Measurements from ENCODE around the gene ATP2B2.

Gene ATP2B2

GRCh38 chr3:10335871-10336622, 169.3 kb downstream of the ATP2B2 start:
- Histone ChIP-seq H3K9ac (ENCODE audit: low read length) (no peak overlapping the region), H3K4me3 (ENCODE audit: low read length) (no peak overlapping the region), H3K4me1 (ENCODE audit: low read length) (peaks cover 5% of the 10 kb centered on the region; the same call in 1 of the 2 replicates), H3K79me2 (ENCODE audit: low read length) (no peaks in the 10 kb centered on the region), H3K4me2 (ENCODE audit: low read length) (no peak overlapping the region), H3K9me3 (ENCODE audit: insufficient read depth, low read length) (no peaks in the 10 kb centered on the region), H4K20me1 (ENCODE audit: insufficient read depth, low read length) (no peaks in the 10 kb centered on the region), H3K27me3 (ENCODE audit: low read depth, low read length) (no peaks in the 10 kb centered on the region; the same call in 1 of the 2 replicates), H3K36me3 (replicated peaks; ENCODE audit: low read depth, low read length) (no peaks in the 10 kb centered on the region), H2AFZ (ENCODE audit: low read depth, low read length) (no peak overlapping the region), H3K27ac (ENCODE audit: low read length) (no peak overlapping the region)
- TF ChIP-seq, protein P1, sequence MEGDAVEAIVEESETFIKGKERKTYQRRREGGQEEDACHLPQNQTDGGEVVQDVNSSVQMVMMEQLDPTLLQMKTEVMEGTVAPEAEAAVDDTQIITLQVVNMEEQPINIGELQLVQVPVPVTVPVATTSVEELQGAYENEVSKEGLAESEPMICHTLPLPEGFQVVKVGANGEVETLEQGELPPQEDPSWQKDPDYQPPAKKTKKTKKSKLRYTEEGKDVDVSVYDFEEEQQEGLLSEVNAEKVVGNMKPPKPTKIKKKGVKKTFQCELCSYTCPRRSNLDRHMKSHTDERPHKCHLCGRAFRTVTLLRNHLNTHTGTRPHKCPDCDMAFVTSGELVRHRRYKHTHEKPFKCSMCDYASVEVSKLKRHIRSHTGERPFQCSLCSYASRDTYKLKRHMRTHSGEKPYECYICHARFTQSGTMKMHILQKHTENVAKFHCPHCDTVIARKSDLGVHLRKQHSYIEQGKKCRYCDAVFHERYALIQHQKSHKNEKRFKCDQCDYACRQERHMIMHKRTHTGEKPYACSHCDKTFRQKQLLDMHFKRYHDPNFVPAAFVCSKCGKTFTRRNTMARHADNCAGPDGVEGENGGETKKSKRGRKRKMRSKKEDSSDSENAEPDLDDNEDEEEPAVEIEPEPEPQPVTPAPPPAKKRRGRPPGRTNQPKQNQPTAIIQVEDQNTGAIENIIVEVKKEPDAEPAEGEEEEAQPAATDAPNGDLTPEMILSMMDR (IDR thresholded peaks at IDR 0.05; ENCODE audit: low read depth, low read length), result no peak
- TF ChIP-seq EZH2phosphoT487 (IDR thresholded peaks at IDR 0.05; ENCODE audit: low read depth), result no peak

DNA sequence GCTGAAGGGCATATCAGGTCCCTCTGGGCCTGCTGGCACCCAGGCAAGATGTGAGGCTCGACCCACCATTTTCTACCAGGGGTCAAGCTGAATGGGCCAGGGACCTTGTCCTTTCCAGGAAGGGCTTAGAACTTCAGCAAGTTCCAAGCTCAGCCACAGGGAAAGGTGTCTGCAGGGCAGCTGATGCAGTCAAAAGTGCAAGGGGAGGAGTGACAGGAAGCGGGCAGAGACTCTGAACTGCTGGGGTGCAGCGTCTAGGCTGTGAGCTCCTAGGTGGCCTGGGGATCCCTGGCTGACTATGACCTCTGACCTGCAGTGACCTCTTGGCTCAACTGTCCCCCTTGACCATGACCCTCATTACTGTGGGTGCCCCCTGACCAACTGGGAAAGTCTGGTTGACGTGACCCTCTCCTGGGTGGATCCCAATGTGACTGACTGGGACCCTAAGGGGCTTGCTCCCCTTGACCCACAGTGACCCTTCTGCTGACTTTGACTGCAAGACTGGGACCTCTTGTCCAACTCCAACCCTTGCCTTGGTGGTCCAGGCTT, 170.1 kb downstream of the ATP2B2 start:
- Histone ChIP-seq H3K9ac (ENCODE audit: low read length) (no peak overlapping the region), H3K79me2 (ENCODE audit: low read length) (no peaks in the 10 kb centered on the region), H3K4me2 (ENCODE audit: low read length) (no peak overlapping the region), H3K27ac (ENCODE audit: low read length) (no peak overlapping the region), H2AFZ (ENCODE audit: low read depth, low read length) (no peak overlapping the region), H3K27me3 (ENCODE audit: low read depth, low read length) (no peaks in the 10 kb centered on the region; the same call in 1 of the 2 replicates), H3K9me3 (ENCODE audit: insufficient read depth, low read length) (no peaks in the 10 kb centered on the region), H4K20me1 (ENCODE audit: insufficient read depth, low read length) (no peaks in the 10 kb centered on the region), H3K4me1 (ENCODE audit: low read length) (peaks cover 5% of the 10 kb centered on the region; the same call in 1 of the 2 replicates), H3K4me3 (ENCODE audit: low read length) (no peak overlapping the region), H3K36me3 (replicated peaks; ENCODE audit: low read depth, low read length) (no peaks in the 10 kb centered on the region)
- no peak for TF ChIP-seq EZH2phosphoT487 (IDR thresholded peaks at IDR 0.05; ENCODE audit: low read depth)
- TF ChIP-seq, protein P1 (IDR thresholded peaks at IDR 0.05; ENCODE audit: low read depth, low read length), result no peak

DNA sequence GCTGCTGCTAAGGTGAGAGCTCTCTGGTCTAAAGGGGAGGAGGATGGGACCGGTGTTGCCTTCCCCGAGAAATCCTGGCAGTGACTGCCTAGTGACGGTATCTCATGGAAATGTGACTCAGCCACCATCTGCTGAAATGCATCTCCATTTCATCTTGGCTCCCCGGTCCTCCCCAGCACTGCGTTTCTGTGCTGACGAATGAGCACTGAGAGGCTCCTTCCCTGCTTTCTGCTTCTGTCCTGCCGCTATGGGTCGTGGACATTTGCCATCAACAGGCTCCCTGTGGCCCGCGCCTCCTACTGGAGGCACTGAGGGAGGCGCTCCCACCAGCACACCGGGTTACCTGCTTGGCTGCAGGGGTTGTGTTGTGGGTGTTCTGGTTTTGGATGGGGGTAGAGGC, 170.9 kb downstream of the ATP2B2 start:
- no peak overlapping the region for H3K27ac ChIP-seq (ENCODE audit: low read length)
- H3K4me2 ChIP-seq (ENCODE audit: low read length), result no peak overlapping the region
- no peaks in the 10 kb centered on the region for H3K79me2 ChIP-seq (ENCODE audit: low read length)

GRCh38 chr3:10334042-10334441, 171.3 kb downstream of the ATP2B2 start:
- TF ChIP-seq, protein P1 (IDR thresholded peaks at IDR 0.05; ENCODE audit: low read depth, low read length), result no peak
- no peak for TF ChIP-seq EZH2phosphoT487 (IDR thresholded peaks at IDR 0.05; ENCODE audit: low read depth)
- Histone ChIP-seq H2AFZ (ENCODE audit: low read depth, low read length) (no peak overlapping the region), H3K27me3 (ENCODE audit: low read depth, low read length) (no peaks in the 10 kb centered on the region; the same call in 1 of the 2 replicates), H3K4me3 (ENCODE audit: low read length) (no peak overlapping the region), H3K9me3 (ENCODE audit: insufficient read depth, low read length) (no peaks in the 10 kb centered on the region), H3K27ac (ENCODE audit: low read length) (no peak overlapping the region), H4K20me1 (ENCODE audit: insufficient read depth, low read length) (no peaks in the 10 kb centered on the region), H3K79me2 (ENCODE audit: low read length) (no peaks in the 10 kb centered on the region), H3K4me2 (ENCODE audit: low read length) (no peak overlapping the region), H3K4me1 (ENCODE audit: low read length) (peaks cover 5% of the 10 kb centered on the region; the same call in 1 of the 2 replicates), H3K9ac (ENCODE audit: low read length) (no peak overlapping the region), H3K36me3 (replicated peaks; ENCODE audit: low read depth, low read length) (no peaks in the 10 kb centered on the region)

More for the DNA sequence above, 170.9 kb downstream of the ATP2B2 start:
- no peak for TF ChIP-seq EZH2phosphoT487 (IDR thresholded peaks at IDR 0.05; ENCODE audit: low read depth)
- TF ChIP-seq, protein P1 (IDR thresholded peaks at IDR 0.05; ENCODE audit: low read depth, low read length), result no peak
- H3K36me3 ChIP-seq (replicated peaks; ENCODE audit: low read depth, low read length), result no peaks in the 10 kb centered on the region
- H2AFZ ChIP-seq (ENCODE audit: low read depth, low read length), result no peak overlapping the region
- no peaks in the 10 kb centered on the region; the same call in 1 of the 2 replicates for H3K27me3 ChIP-seq (ENCODE audit: low read depth, low read length)
- no peak overlapping the region for H3K4me3 ChIP-seq (ENCODE audit: low read length)
- peaks cover 5% of the 10 kb centered on the region; the same call in 1 of the 2 replicates for H3K4me1 ChIP-seq (ENCODE audit: low read length)
- H3K9me3 ChIP-seq (ENCODE audit: insufficient read depth, low read length), result no peaks in the 10 kb centered on the region
- no peak overlapping the region for H3K9ac ChIP-seq (ENCODE audit: low read length)
- no peaks in the 10 kb centered on the region for H4K20me1 ChIP-seq (ENCODE audit: insufficient read depth, low read length)
